HG03342 (cell line): ENCODE data around the gene PERM1.
"Not testable (repeated sequence)": the region's sequence is repeated elsewhere in the genome, so short reads cannot be mapped to it uniquely, and the experiment has no call there.

Experiments
- ATAC-seq: cut with Tn5 transposase; IDR thresholded peaks from one replicate; pipeline ENCODE4 v1.9.1; 2021; ENCODE audit warnings: mild to moderate bottlenecking, moderate library complexity; ENCODE audit not compliant: unreplicated experiment

PERM1 gene

DNA sequence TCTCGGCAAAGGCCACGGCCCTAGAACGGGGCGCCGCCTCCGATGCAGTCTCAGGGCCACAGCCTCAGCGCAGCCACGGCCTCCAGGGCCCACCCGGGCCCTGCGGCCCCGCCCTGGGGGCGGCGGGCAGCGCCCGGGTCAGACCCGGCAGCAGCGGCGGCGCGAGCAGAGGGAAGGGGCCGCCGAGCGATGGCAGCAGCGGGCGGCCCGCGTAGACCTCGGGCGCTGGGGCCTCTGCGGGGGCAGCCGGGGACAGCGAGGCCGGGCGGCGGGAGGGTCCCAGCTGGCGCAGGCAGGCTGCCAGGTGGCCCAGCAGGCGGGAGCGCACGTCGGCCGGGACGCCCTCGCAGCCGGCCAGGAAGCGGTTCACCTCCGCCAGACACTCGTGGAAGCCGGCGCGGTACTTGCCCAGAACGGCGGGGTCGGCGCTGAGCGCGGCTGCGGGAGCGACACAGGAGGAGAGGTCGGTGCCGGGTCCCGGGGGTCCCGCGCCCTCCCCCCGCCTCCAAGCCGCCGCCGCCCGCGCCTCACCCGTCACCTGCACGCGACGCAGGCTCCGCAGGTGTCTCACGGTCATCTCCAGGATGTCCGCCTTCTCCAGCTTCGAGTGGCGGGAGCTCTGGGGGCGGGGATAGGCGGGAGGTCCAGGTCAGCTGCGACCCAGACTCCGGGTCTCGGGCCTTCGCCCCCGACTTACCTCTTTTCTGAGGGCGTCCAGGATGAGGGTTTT, 17.3 kb upstream of the PERM1 start:
- ATAC-seq = no peak

DNA sequence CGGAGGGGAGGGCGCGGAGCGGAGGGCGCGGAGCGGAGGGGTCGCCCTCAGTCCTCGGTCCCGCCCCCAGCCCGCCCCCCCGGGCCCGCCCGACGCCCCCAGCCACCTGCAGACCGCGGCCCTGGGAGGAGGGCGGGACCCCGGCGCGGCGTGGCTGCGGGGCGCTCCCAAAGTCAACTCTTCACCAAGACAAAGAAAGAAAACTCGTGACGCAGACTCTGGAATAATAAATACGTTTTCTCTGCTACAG, 16.8 kb upstream of the PERM1 start:
- no peak for ATAC-seq

GRCh38 chr1:997993-998744, 16.3 kb upstream of the PERM1 start:
- no peak for ATAC-seq

GRCh38 chr1:997713-997992, 15.8 kb upstream of the PERM1 start:
- no peak for ATAC-seq

DNA sequence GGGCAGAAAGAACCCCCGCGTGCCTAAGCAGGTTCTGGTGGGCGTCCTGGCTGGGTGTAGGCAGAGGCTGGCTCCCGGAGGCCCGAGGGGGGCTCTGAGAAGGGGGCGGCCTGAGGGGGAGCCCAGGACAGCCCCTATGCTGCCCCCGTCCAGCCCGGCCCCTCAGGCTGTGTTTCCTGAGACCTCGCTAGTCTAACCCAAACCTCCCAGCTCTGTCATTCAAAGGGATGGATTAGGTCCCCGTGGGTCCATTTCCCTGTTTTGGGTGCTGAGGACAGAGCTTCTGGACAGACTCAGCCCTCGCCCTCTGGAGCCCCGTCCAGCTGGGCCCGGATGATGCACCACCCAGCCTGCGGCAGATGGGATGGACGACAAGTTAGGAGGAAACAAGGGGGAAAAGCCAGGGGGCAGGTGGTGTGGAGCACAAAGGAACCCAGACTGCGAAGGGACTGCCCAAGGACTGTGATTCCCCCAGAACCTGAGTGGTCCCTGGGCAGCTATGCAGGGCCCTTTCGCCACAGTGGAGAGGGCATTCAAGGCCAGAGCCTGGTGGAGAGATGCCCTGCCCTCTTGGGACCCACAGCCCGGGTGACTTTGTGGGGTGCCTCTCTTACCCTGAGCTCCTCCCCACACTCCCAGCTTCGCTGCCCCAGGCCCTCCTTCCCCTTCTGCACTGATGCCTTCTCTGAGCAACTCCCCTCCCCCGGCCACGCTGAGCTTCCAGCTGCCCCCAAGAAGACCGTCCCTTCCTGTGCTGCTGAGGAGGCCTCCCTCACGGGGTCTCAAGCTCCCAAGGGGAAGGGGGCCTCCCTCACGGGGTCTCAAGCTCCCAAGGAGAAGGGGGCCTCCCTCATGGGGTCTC, 15.2 kb upstream of the PERM1 start:
- no peak for ATAC-seq

DNA sequence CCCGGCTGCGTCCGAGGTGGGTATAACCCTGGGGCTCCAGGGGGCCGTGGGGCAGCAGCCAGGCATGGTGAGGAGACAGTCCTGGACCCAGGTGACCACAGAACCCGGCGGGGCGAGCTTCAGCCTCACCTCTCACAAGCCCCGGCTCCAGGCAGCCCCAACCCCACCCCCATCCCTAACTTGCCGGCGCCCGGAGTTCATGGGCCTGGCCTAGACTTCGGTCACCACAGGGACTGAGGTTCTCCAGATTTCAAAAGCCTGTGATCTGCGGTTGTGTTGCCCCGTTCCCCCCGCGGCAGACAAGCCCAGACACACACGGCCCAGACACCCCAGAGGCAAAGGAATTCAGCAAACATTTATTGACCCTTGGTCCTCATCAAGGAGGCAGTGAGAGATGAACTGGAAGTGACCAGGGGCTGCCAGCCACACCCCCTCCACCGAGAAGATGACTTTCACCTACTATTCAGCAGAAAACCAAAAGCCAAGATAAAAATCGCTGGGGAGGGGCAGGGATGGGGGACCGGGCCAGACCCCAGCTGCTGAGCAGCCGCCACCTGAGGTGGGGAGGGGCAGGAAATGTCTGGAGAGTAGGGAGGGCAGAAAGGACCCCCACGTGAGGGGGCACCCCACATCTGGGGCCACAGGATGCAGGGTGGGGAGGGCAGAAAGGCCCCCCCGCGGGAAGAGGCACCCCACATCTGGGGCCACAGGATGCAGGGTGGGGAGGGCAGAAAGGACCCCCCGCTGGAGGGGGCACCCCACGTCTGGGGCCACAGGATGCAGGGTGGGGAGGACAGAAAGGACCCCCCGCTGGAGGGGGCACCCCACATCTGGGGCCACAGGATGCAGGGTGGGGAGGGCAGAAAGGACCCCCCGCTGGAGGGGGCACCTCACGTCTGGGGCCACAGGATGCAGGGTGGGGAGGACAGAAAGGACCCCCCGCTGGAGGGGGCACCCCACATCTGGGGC, 14.1 kb upstream of the PERM1 start:
- ATAC-seq = no peak

- not testable (repeated sequence) for ATAC-seq
These were observed 12.7 kb upstream of the PERM1 start for GRCh38 chr1:994546-994945.

DNA sequence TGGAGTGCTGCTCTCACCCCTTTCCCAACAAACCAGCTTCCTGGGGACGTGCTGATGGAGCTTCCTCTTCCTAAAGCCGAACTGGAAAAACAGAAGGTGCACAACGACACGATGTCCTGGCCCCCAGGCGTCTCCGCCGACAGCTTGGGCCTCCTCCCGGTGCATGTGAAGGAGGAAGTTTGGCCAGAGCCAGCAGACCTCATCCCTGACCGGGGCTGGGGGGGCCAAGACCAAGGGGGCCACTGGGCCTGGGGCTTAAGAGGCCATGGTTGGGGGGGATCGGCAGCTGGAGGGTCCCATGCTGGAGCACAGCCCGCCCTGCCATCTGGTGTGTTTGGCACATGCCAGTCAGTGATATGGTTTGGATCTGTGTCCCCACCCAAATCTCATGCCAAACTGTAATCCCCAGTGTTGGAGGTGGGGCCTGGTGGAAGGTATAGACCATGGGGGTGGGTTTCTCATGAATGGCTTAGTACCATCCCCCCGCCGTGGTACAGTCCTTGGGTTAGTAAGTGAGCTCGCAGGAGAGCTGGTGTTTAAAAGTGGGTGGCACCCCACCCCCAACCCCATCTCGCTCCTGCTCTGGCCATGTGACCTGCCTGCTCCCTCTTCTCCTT, 11.6 kb upstream of the PERM1 start:
- ATAC-seq = no peak

GRCh38 chr1:992362-992761, 10.5 kb upstream of the PERM1 start:
- no peak for ATAC-seq

GRCh38 chr1:991895-992294, 10.0 kb upstream of the PERM1 start:
- ATAC-seq = no peak

DNA sequence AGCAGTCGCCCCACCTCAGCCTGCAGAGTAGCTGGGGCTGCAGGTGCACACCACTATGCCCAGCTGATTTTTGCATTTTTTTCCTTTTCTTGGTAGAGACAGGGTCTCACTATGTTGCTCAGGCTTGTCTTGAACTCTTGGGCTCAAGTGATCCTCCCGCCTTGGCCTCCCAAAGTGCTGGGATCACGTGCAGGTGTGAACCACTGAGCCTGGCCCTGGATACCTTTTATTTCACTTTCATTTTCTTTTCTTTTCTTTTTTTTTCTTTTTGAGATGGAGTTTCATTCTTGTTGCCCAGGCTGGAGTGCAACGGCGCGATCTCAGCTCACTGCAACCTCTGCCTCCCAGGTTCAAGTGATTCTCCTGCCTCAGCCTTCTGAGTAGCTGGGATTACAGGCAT, 9.4 kb upstream of the PERM1 start:
- ATAC-seq = not testable (repeated sequence)

DNA sequence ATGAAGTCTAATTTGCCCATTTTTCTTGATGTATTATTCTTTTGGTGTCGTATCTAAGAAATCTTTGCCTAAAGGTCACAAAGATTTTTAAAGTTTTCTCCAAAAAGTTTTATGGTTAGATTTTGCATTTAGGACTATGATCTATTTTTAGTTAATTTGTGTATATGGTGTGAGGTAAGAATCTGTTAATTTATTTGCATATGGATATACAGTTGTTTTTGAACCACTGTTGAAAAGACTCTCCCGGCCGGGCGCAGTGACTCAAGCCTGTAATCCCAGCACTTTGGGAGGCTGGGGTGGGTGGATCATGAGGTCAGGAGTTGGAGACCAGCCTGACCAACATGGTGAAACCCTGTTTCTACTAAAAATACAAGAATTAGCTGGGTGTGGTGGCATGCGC, 6.2 kb upstream of the PERM1 start:
- ATAC-seq = not testable (repeated sequence)

DNA sequence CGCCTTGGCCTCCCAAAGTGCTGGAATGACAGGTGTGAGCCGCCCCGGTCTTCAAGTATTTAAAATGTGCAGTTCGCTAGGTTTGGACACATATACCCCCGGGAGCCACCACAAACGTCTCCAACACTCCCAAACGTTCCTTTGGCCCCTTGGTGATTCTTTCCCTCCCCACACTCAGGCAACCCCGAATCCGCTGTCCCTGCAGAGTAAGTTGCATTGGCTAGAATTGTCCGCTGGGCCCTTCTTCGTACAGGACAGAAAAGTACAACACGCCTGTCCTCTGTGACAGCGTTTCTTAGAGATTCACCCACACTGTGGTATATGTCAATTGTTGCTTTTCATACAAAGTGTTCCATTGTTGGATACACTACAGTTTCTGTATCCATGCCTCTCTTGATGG, 3.2 kb upstream of the PERM1 start:
- ATAC-seq = no peak

DNA sequence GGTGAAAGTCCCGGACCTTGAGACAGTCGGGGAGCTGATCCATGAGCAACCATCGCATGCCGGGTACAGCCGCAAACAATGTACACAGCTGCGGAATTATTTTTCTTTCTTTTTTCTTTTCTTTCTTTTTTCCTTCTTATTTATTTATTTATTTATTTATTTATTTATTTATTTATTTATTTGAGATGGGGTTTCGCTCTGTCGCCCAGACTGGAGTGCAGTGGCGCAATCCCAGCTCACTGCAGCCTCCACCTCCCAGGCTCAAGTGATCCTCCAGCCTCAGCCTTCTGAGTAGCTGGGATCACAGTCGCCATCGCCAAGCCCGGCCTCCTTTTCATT, 2.6 kb upstream of the PERM1 start:
- ATAC-seq = no peak

GRCh38 chr1:983798-984475, 2.0 kb upstream of the PERM1 start:
- no peak for ATAC-seq

DNA sequence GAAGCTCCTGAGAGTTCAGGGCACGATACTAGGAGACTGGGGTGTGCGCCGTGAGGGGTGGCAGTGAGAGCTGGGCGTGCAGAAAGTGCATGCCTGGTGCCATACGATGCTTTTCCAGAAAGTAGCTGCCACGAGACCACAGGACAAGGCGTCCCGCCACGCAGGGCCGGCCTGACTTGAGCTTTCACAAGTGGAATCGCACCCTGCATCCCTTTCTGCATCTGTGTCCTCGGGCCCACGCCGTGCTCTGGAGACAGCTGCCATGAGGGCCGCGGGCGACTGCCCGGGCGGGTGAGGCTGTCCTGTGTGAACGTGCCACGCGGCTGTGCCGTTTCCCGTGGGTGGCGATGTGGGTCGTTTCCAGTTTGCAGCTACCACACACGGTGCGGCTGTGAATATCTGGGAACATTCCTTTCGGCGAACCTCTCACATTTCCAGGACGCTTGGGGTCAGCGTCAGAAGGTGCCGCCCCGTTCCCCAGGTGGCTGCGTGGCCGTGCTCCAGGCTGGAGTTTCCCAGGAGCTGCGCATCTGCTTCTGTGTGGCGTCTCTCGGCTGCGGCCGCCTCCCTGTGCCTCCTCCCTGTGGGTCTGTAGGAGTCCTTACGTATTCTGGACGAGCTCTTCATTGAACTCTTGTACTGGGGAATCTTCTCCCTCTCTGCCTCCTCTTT, 1.0 kb upstream of the PERM1 start:
- no peak for ATAC-seq

GRCh38 chr1:981491-981954, 370 bp downstream of the PERM1 start:
- no peak for ATAC-seq

- ATAC-seq = no peak
These were observed 1.1 kb downstream of the PERM1 start for GRCh38 chr1:980602-981395.

DNA sequence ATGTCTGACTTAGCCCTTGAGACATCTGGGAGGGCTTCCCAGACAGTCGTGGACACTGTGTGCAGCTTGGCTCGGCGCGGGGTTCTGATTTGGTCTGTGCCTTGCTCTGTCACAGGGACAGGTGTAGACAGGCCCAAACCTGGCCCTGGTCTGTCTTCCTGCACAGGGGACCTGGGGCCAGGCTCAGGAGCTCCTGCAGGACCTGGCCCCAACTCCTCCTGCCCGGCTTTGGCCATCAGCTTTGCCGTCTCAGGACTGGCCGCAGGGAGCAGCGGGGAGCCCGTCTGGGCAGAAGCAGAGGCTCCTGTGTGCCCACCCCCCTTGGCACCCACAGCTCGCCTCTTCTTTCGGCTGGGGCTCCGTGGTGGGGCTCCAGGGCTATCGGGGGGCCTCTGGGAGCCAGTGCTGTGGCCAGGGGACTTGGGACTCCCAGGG, 1.7 kb downstream of the PERM1 start:
- no peak for ATAC-seq
